SKM-1 treated with dmso at 0.1 percent for 144 hours (cell line): ENCODE measurements around the gene DYNLL2.
"Not testable (repeated sequence)": the region's sequence is repeated elsewhere in the genome, so short reads cannot be mapped to it uniquely, and the experiment has no call there.

Experiments used
- DNase-seq: peaks from one replicate; lab custom pipeline; 2025; ENCODE audit not compliant: unreplicated experiment; lab: John Stamatoyannopoulos, UW

DYNLL2 gene

GRCh38 chr17:58100506-58100905 lies 17.3 kb downstream of the DYNLL2 start:
- no peak for DNase-seq

GRCh38 chr17:58101898-58102297 lies 18.7 kb downstream of the DYNLL2 start:
- not testable (repeated sequence) for DNase-seq

GRCh38 chr17:58105093-58105492 lies 21.9 kb downstream of the DYNLL2 start:
- DNase-seq, result no peak

GRCh38 chr17:58107306-58107705 lies 24.1 kb downstream of the DYNLL2 start:
- no peak for DNase-seq

GRCh38 chr17:58109197-58109596 lies 26.0 kb downstream of the DYNLL2 start:
- DNase-seq, result no peak

- no peak for DNase-seq
These were observed 26.8 kb downstream of the DYNLL2 start for GRCh38 chr17:58110012-58110411.

- no peak for DNase-seq
These were observed 28.5 kb downstream of the DYNLL2 start for GRCh38 chr17:58111676-58112075.

- DNase-seq, result peak; percentile 38
These were observed 29.9 kb downstream of the DYNLL2 start for GRCh38 chr17:58112970-58113631.

- DNase-seq, result no peak
These were observed 30.7 kb downstream of the DYNLL2 start for GRCh38 chr17:58113947-58114346.

GRCh38 chr17:58117382-58117781 lies 34.2 kb downstream of the DYNLL2 start:
- DNase-seq, result no peak

GRCh38 chr17:58119491-58119890 lies 36.3 kb downstream of the DYNLL2 start:
- DNase-seq, result no peak

GRCh38 chr17:58120195-58120822 lies 37.1 kb downstream of the DYNLL2 start:
- no peak for DNase-seq

- DNase-seq, result peak; percentile 8
These were observed 38.7 kb downstream of the DYNLL2 start for GRCh38 chr17:58121925-58122324.

- no peak for DNase-seq
These were observed 44.6 kb downstream of the DYNLL2 start for GRCh38 chr17:58127846-58128245.

GRCh38 chr17:58132697-58133096 lies 49.5 kb downstream of the DYNLL2 start:
- not testable (repeated sequence) for DNase-seq

GRCh38 chr17:58136669-58137279 lies 53.6 kb downstream of the DYNLL2 start:
- no peak for DNase-seq

GRCh38 chr17:58141505-58141904 lies 58.3 kb downstream of the DYNLL2 start:
- DNase-seq, result no peak

GRCh38 chr17:58143335-58143734 lies 60.1 kb downstream of the DYNLL2 start:
- not testable (repeated sequence) for DNase-seq

- DNase-seq, result no peak
These were observed 61.6 kb downstream of the DYNLL2 start for GRCh38 chr17:58144801-58145200.
